ENCODE measurements around the gene ZG16.

- no peak for TF ChIP-seq CTCF (conservative IDR thresholded peaks at IDR 0.05 in 1 of 2, IDR thresholded peaks at IDR 0.05 in 1 of 2; ENCODE audit: extremely low read depth in 1 of 2, insufficient read depth in 1 of 2, low read depth in 1 of 2, low read length in 2 of 2)
- TF ChIP-seq EZH2 (IDR thresholded peaks at IDR 0.05; ENCODE audit: borderline replicate concordance, low read length), result no peak
These were observed 34.9 kb downstream of the ZG16 start for GRCh38 chr16:29812754-29813643.

Data from mammary epithelial cell (primary cell).